HK-2 (cell line): Measurements from ENCODE around the gene LRP4.

ENCODE experiments used
- DNase-seq: peaks from one replicate; pipeline ENCODE4 v3.0.0-alpha.2; 2018; ENCODE audit not compliant: unreplicated experiment

LRP4 gene

DNA sequence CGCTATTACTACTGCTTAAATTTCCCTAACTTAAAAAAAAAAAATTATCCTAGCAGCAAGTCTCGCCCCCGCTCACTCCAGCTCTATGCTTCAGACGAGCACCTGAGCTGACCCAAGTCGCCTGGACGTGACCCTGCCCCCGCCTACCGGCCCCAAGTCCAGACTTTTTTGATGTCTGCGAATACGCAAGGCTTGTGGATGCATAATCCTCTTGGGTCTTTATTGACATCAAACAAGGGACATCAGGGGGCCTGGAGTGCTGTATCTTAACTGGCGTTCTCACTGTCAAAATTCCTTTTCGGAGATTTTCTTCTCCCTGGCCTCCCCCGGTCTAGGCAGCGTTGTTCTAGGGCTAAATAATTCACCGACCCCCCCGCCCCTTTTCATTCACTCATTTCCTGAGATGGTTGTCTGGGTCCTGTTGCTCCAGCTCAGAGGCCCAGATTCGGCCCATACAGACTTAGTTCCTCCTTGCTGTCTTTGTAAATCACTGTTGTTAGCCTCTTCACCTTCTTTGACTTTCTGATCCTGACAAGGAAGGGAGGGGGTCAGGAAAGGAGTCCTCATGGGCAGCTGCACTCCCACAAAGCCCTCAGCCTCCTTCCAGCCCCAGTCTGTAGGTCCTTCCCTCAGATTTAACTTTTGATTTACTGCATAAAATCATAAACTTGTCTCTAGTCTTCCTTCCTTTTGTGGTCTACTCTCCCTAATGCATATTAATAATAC is 601 bp upstream of the LRP4 start:
- no peak for DNase-seq

DNA sequence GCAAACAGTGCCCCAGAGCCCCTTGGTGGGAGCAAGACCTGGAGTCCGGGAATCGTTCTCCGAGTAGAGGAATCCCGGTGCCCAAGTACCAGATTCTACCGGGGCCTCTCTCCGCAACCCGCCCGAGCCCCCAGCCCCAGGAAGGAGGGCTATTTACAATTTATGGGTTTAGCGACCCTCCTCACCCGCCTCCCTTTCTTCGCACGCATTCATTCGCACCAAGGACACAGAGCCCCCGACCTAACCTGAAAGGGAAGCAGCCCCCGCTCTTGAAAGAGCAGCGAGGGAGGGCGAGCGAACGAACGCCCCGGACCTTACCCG is 628 bp downstream of the LRP4 start:
- DNase-seq, result no peak

DNA sequence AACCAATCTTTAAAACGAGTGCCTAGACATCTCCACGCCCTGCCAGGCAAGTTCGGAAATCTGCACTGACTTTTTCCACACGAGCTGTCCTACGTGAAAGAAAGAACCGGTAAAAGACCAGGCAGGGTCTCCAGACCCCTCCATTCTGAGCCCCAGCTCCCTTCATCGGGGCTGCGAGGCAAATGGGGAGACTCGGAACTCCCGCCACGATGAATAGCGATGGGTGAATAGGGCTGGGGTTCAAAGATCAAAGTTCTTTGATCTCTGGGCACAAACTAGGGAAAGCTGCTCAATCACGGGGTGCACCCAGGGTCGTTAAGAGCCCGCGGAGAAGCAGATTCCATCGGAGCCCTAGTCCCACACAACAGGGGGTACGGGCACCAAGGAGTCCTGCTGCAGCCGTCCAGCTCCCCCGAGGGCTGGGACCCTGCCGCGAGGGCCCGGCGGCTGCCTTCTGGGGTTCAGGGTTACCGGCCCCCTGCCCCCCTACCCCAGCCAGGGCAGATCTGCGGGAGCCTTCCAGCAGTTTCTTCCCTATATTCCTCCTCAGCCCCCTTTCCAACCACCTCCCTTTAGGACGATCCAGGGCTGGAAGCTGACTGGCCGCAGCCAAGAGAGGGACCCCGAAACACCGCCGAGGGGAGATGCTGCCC is 1.1 kb downstream of the LRP4 start:
- DNase-seq, result peak; percentile 24

DNA sequence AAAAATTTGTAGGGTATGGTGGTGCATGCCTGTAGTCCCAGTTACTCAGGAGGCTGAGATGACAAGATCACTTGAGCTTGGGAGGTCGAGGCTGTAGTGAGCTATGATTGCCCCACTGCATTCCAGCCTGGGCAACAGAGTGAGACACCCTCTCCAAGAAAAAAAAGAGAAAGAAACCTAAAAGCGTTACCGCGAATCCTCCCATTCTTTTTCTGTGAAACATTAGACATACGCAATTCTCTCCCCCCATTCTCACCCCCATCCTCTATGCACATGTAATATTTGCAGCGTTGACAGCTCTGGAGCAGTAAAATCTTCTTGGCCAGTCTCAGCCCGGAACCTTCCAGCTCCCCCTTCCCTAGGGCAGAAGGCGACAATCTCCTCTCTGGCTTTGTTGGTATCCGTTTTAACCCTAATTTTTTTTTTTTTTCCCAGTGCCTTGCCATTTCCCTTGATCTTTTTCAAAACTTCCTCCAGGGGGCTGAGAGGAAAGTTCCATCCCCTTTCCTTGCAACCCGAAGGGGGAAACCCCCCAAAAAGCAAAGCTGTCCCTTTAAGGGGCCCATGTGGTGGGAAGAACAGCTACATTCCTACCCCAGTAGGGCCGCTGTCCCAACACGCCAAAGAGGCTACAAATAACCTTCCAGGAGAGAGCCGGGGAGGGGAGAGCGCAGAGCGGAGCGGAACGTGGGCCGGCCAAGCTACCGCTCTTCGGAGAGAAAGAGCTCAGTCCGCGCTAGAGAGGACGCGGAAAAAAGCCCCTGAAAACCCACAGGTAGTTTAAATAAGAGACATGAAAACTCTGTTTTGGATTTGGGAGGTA is 1.9 kb downstream of the LRP4 start:
- DNase-seq, result peak; percentile 64

DNA sequence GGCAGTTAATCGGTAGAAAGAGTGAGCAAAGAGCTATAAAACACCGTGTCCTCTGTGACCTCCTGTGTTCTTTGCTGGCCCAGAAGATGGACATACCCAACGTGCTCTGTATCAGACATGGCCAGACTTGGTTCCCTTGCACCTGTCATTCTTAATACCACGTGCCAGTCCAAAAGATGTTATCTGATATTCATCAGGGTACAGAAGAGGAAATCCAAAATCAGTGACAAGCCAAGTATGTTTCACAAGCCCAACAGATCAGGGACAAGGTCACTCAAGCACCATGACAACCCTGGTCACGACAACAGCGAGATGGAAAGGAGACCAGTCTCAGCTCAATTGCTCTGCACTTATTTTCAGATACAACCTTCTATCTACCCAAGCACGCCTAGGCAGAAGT is 3.4 kb downstream of the LRP4 start:
- DNase-seq, result no peak

DNA sequence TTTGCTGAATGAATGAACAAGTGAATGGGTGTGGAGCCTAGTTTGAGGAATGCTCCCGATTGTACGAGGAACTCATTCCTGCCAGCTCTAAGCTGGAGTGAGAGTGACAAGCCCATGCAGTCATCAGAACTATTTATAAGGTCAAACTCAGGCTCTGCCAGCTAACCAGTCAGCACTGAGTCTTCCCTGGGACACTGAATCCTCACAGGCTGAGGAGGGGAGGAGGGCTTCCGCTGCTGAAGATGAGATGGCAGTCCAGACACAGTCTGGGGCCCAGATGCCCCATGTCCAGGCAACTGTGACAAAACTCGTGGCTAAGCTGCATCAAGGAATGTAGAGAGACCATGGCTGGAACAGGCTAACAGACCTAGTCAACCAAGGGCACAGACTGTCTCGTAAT is 4.0 kb downstream of the LRP4 start:
- peak; percentile 77 for DNase-seq

DNA sequence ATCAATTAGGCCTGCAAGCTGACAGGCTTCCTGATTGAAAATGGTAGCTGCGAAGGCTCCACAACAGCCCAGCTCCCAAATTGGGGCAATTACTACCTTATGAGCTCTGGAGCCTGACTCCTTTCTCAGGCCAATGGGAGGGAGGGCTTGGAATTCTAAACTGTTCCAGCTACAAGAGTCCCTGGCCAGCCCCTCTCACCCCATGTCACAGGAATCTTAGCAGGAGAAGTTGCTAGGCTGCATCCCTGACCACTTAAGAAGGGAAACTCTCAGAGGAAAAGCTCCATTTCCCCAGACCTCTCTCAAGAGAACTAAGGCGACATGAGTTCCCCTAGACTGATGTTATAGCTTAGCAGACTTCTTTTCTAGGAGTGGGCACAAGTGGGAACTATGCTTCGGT is 4.9 kb downstream of the LRP4 start:
- DNase-seq, result no peak

DNA sequence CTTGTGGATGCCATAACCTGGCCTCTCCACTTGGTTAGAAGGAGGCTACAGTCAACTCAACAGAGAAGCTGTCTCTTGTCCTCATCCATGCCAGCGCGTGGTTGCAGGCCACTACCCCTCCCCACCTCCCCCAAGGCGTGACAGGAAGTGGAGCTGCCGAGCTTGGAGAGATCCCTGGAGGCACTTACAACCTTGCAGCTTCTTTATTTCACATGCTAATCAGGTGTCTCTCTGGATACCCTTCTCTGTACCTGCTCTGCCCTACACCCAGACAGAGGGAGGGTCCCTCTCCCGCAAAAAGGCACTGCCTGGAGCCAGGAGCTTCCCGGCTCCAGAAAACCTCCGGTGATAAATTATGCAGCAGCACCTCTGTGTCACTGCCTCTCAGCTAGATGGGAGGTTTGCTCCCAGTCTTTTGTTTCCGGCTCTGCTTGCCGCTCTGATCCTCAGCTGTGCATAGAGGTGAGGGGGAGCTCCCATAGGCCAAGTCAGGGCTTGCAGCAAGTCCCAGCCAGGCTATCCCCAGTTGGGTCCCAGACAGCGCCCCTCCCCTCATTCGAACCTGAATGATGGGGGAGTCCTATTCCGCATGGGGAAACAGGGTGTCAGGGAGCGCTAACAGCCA is 5.7 kb downstream of the LRP4 start:
- DNase-seq, result no peak

DNA sequence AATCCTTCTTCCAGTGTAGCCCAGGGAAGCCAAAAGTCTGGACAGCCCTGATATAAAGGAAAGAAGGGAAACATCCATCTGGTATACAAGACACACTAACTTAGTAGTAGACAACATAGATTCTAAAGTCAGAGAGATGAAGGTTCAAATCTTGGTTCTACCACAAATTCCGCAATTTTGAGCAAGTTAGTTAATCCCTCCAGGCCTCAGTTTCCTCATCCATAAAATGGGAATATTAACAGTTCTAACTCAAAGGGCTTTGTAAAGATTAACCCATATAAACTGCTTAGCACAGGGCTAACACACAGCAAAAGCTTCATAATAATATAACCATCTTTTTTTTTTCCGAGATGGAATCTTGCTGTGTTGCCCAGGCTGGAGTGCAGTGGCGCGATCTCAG is 10.7 kb downstream of the LRP4 start:
- DNase-seq, result no peak

DNA sequence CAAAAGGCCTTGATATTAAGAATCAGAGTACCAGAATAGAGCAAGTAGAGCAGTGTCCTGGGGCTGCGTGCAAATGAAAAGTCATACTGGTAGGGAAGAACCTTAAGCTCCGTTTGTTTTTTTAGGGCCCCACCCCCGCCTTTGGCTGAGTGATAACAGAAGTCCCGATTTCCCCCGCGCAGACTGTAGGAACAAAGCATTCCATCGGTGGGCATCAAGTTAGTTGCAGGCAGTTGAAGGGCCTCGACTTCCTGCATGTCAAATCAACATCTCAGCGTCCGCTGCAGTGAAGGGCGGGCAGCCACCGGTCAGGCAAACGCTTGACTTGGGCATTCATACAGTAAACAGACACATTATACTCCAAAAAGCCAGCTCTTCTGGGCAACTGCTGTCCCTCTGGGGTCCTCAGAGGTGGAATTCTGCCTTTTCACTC is 11.7 kb downstream of the LRP4 start:
- no peak for DNase-seq

DNA sequence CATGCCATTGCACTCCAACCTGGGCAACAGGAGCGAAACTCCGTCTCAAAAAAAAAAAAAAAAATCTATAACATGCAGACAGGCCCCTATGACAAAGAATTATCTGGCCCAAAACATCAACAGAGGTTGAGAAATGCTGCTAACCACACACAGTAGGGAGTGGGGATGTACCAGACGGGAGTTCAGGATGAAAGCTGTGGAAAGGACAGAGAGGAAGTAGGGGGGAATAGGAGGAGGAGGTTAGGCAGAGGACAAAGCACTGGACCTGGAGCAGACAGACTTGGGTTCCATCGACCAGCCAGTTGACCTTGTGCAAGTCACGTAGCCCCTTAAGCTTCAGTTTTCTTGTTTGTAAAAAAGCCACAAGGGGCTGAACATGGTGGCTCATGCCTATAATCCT is 12.5 kb downstream of the LRP4 start:
- DNase-seq, result no peak

DNA sequence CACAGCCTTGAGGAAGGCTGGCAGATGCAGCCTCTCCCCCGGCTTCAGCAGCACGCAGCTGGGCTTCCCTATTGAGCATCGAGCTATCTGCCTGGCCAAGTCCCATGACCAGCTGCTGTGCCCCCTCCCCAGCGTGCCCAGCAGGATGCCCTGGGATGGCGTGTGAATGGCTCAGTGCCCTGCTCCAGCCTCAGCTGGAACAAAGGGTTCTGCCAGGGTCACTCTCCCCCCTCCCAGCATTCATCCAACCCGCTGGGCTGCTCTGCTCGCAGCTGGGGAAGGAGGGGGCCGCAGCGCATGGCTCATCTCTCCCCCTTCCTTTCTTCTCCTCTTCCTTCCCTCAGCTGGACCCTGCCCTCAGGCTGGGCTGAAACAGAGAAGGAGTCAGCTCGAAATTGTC is 14.5 kb downstream of the LRP4 start:
- no peak for DNase-seq

DNA sequence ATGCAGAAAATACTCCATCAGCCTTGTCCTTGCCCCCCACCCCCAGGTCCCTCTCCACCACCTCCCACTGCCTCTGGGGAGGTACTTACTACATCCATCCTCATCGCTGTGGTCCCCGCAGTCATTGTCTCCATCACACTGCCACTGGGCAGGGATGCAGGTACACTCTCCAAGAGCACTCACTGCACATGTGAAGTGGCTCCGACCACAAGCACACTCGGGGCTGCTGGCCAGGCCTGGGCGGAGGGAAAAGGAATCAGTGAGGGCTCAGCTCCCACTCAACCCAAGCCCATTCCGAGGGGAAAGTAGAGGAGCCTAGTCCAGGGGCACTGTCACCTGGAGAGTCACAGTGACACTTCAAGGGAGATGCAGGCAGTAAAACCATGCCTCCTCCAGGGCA is 15.7 kb downstream of the LRP4 start:
- DNase-seq, result no peak

DNA sequence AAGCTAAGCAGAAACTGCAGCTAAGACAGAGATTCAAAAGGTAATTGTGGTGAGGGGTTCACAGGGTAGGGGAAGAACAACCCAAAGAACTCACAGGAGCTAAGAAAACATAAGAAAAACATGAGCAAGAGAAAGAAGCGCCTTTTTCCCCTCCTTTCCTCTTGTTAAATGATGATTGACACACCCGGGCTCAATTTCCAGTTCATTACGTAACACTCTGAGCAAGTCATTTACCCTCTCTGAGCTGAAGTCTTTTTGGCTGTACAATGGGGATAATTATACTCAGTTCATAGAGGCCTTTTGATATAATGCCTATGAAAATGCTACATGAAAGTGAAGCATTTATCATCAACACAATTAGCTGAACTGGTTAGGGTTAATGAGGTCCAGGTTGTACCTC is 17.2 kb downstream of the LRP4 start:
- DNase-seq, result no peak

DNA sequence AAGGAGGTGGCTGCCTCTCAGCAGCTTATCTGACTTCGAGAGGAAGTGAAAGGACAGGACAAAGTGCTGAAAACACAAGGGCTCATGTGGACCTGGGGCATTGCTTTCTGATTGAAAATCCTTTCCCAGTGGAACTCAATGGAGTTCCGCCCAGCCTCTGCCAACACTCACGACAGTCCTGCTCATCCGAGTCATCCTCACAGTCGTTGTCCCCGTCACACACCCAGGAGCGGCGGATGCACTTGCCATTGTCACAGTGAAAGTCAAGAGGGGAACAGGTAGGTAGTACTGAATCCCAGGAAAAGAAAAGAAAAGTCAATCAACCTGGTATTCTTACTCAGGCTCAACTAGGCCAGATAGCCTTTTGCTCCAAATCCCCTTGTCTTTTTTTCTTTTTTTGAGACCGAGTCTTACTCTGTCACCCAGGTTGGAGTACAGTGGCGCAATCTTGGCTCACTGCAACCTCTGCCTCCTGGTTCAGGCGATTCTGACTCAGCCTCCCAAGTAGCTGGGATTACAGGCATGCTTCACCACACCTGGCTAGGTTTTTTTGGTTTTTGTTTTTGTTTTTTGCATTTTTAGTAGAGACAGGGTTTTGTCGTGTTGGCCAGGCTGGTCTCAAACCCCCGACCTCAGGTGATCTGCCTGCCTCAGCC is 18.1 kb downstream of the LRP4 start:
- DNase-seq, result no peak

DNA sequence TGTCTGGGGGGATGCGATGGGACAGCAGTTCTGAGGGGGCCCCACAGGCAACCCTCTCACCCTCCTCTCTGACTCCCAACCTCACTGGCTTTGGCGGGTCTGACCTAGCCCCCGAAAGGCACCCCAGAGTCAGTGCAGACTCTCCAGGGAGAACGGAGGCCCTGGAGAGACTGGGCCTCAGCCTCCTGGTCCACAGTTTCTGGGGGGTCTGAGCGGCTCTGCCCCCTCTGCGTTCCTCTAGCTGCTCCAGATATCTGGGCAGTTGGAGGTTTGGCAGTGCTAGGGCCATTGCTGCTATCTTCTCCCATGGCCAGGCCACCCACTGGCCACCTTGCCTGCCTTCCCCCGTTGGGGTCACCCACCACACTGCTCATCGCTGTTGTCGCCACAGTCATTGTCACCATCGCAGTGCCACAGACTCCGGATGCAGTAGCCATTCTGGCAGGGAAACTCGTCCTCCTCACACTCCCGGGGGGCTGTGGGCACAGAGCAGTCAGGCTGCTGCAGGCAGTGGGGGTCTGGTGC is 18.8 kb downstream of the LRP4 start:
- no peak for DNase-seq

DNA sequence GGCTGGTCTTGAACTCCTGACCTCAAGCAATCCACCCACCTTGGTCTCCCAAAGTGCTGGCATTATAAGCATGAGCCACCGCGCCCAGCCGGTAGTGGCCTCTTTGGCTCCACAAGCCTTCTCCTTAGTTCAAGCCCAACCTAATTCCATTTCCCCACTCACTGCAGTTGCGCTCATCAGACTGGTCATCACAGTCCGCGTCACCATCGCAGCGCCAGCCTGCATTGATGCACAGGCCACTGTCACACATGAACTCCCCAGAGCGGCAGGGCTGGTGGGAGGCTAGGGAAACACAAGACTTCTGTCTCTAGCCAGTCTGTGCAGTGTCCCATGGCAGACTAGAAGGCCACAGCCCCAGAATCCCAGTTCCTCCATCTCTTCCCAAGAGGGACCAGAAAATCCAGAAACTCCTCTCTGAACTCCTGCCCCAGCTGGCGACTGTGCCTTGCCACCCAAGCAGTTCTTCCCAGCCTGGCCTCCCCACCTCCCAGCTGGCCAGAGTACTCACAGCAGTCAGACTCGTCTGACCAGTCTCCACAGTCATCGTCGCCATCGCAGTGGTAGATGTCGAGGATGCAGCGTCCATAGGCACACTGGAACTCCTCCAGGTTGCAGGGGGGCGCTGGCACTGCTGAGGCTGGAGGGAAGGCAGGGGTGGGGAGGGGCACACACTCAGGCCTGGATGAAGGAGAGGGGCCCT is 19.8 kb downstream of the LRP4 start:
- no peak for DNase-seq

DNA sequence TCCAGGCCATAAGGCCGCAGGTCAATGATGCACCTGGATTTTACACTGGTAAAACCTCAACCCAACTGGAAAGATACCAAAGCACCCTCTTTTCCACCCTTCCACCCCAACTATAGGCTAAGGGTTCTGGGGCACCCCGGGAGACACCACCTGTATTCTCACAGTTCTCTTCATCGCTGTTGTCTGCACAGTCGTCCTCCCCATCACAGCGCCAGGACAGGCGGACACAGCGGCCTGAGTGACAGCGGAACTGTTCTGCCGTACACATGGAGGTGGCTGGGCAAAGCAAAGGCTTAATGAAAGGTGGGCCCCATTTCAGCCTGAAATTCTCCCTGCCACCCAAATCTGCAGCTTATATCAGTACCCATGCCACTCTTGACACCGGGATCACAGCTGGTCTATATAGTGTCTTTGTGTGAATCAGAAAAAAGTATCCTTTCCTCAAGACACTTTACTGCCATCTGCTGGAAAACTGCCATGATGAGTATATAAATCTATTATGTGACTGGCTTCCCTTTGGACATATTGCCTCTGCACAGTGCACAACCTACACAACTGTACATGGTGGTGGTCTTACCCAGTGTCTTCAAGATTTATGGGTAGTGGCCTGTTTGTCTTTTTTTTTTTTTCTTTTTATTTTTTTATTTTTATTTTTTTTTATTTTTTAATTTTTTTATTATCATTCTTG is 21.5 kb downstream of the LRP4 start:
- DNase-seq, result no peak

DNA sequence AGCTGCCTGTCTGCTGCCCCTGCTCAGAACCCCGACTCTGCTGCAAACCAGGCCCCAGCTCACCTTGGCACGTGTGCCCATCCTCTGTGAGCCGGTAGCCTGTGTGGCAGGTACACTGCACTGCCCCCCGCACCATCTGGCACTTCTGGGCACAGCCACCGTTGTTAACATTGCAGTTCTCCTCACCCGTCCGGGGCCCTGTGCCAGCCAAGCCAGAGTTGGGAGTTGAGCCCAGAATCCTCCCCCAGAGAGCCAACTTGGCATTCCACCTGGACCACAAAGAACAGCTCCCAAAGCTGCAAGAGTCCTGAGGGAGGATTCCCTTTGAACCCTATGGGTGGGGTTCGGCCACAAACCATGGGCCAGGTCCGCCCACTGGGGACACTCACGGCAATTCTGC is 22.5 kb downstream of the LRP4 start:
- DNase-seq, result no peak

DNA sequence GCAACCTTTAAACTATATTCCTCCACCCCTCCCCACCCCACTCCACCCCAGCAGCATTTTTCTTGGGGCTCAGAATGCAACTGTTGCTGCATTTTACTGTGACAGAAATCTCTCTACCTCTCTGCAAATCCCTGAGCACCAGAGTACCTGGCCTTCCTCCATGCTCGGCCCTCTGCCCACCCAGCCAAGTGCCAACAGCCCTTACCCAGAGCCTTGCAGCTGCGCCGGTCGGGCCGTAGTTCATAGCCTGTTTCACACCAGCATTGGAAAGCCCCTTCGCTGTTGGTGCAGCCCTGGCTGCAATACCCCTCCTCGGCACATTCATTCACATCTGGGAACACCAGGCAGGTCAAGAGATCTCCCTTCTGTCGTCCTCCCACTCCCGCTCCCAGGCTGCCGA is 23.4 kb downstream of the LRP4 start:
- DNase-seq, result no peak

DNA sequence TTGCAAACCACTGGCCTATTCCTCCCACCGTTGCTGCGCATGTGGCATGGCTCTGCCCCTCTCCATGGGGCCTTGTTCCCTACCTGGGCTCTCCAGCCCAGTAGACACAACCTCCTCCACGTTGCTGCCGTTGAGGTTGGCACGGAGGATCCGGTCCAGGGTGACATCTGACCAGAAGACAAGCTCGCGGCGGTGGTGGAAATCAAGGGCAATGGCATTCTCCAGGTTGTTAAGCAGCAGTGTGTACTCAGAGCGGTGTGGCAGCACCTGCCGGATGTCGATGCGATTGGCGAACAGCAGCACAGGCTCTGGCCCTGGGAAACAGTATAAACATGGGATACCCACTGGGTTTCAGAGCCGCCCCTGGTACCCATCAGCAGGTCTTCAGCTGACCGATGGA is 23.8 kb downstream of the LRP4 start:
- DNase-seq, result no peak
